PC-9 (cell line): ENCODE measurements around the gene LHFPL2. TPM values are rescaled to one million over a fixed set of nuclear protein-coding genes. Genes with fewer than 3 reads are reported as not detected.
A peak's percentile ranks its signal among the peaks of the same experiment; 100 is the strongest.

ENCODE experiments used
- BruUV-seq: library from RNA; stranded (reverse); fragments of 400-500 nt; replicated peaks from 2 replicates; lab custom pipeline; 2021; lab: Mats Ljungman, UMichigan
- CTCF ChIA-PET: fragments of 300-600 bp; sonication (Branson Sonifier 250); formaldehyde crosslinking; loops from one replicate; lab custom pipeline; 2022; ENCODE audit warnings: antibody characterized with exemption; lab: Charles Lee
- POLR2A ChIA-PET: fragments of 300-600 bp; sonication (Branson Sonifier 250); formaldehyde crosslinking; loops from one replicate; lab custom pipeline; 2022; ENCODE audit warnings: antibody characterized with exemption; ENCODE audit not compliant: unreplicated experiment; lab: Charles Lee
- DNase-seq, 2 experiments: peaks; one replicate each; pipeline versions ENCODE4 v3.0.0 to v3.0.0-alpha.2; 2015 to 2022; ENCODE audit warnings: mixed read lengths in 1 of 2
- H2AFZ ChIP-seq: fragments of 200-600 bp; sonication (generic); 2 replicates; pipeline ENCODE4 v1.8.1; 2017; ENCODE audit warnings: antibody characterized with exemption
- H3F3A ChIP-seq: fragments of 200-600 bp; sonication (generic); 2 replicates; pipeline ENCODE4 v1.8.1; 2017; ENCODE audit warnings: antibody characterized with exemption, mild to moderate bottlenecking, low read depth; ENCODE audit not compliant: insufficient read depth
- H3K27ac ChIP-seq: fragments of 200-600 bp; sonication (generic); 2 replicates; pipeline ENCODE4 v1.6.1; 2016; ENCODE audit warnings: mixed run types
- H3K27me3 ChIP-seq: fragments of 200-600 bp; sonication (generic); 2 replicates; pipeline ENCODE4 v1.6.1; 2016; ENCODE audit warnings: low read depth, mixed run types; ENCODE audit not compliant: insufficient read depth
- H3K36me3 ChIP-seq: fragments of 200-600 bp; sonication (generic); 2 replicates; pipeline ENCODE4 v1.6.1; 2016; ENCODE audit warnings: low read depth, mixed run types
- H3K4me1 ChIP-seq: fragments of 200-600 bp; sonication (generic); replicated peaks from 2 replicates; pipeline ENCODE4 v1.6.1; 2016; ENCODE audit warnings: mixed run types; ENCODE audit not compliant: insufficient read depth
- H3K4me2 ChIP-seq: fragments of 200-600 bp; sonication (generic); 2 replicates; pipeline ENCODE4 v1.6.1; 2017; ENCODE audit warnings: mixed run types
- H3K4me3 ChIP-seq: fragments of 200-600 bp; sonication (generic); 2 replicates; pipeline ENCODE4 v1.6.1; 2016; ENCODE audit warnings: mixed run types
- H3K79me2 ChIP-seq: fragments of 200-600 bp; sonication (generic); 2 replicates; pipeline ENCODE4 v1.6.1; 2017; ENCODE audit warnings: low read depth, mixed run types
- H3K9me2 ChIP-seq: fragments of 200-600 bp; sonication (generic); 2 replicates; pipeline ENCODE4 v1.8.1; 2017; ENCODE audit warnings: mild to moderate bottlenecking; ENCODE audit not compliant: insufficient read depth
- H3K9me3 ChIP-seq: fragments of 200-600 bp; sonication (generic); 2 replicates; pipeline ENCODE4 v1.8.1; 2016; ENCODE audit warnings: low read depth; ENCODE audit not compliant: insufficient read depth
- H4K20me1 ChIP-seq: fragments of 200-600 bp; sonication (generic); 2 replicates; pipeline ENCODE4 v1.8.1; 2017; ENCODE audit not compliant: insufficient read depth
- CTCF ChIP-seq: fragments of 200-600 bp; sonication (generic); conservative IDR thresholded peaks from 2 replicates; pipeline ENCODE4 v1.6.1; 2017; ENCODE audit warnings: mixed run types, antibody characterized with exemption, mild to moderate bottlenecking, moderate library complexity
- EZH2 ChIP-seq: fragments of 200-600 bp; sonication (generic); IDR thresholded peaks from 2 replicates; pipeline ENCODE4 v1.8.0; 2017; ENCODE audit warnings: antibody characterized with exemption, low read depth
- intact Hi-C: fragments of 100-400 bp; cut with micrococcal nuclease; formaldehyde crosslinking; loops from one replicate; pipeline ENCODE4 v1.10.0; 2022; ENCODE audit not compliant: unreplicated experiment
- total RNA-seq: library from RNA; stranded (reverse); gene quantifications from 2 replicates; pipeline ENCODE4 v1.2.3, GENCODE V29; 2021

Gene LHFPL2
- total RNA-seq, 1 experiment from 2014 or later: 10.1 TPM

GRCh38 chr5:78492224-78492623 lies 156.3 kb downstream of the LHFPL2 start:
- H3F3A ChIP-seq: peaks cover 27% of the 10 kb centered on the region
- no peak overlapping the region for H2AFZ ChIP-seq
- intact Hi-C loops: loop anchor here (5.0 kb wide), 1 partner anchor 40 kb away; no protein-coding TSS in a partner anchor
- peak overlapping the region; percentile 75 for H3K27ac ChIP-seq
- H3K79me2 ChIP-seq: peaks cover 21% of the 10 kb centered on the region
- ChIA-PET POLR2A (no interaction called here), CTCF (no interaction called here)
- H3K4me3 ChIP-seq: no peak overlapping the region
- BruUV-seq: no TSS peak
- no peaks in the 10 kb centered on the region for H3K9me3 ChIP-seq
- no peak for DNase-seq
- H4K20me1 ChIP-seq: no peaks in the 10 kb centered on the region
- H3K9me2 ChIP-seq: no peaks in the 10 kb centered on the region
- no peaks in the 10 kb centered on the region for H3K27me3 ChIP-seq
- H3K36me3 ChIP-seq: 0 out of 2 replicates have a peak, but pooled peaks cover 19% of the 10 kb centered on the region
- TF ChIP-seq CTCF (no peak), EZH2 (no peak)
- no peak overlapping the region; the same call in 1 of the 2 replicates for H3K4me2 ChIP-seq
- peaks cover 36% of the 10 kb centered on the region for H3K4me1 ChIP-seq

GRCh38 chr5:78490709-78491485 lies 157.7 kb downstream of the LHFPL2 start:
- no TSS peak for BruUV-seq
- Histone ChIP-seq H3K4me1 (peaks cover 23% of the 10 kb centered on the region), H4K20me1 (no peaks in the 10 kb centered on the region), H3K27me3 (no peaks in the 10 kb centered on the region), H3K36me3 (0 out of 2 replicates have a peak, but pooled peaks cover 19% of the 10 kb centered on the region), H3K4me2 (peak overlapping the region; percentile 3; the same call in 1 of the 2 replicates), H2AFZ (no peak overlapping the region), H3F3A (peaks cover 21% of the 10 kb centered on the region), H3K9me2 (no peaks in the 10 kb centered on the region), H3K79me2 (peaks cover 18% of the 10 kb centered on the region), H3K9me3 (no peaks in the 10 kb centered on the region), H3K27ac (peak overlapping the region; percentile 75), H3K4me3 (no peak overlapping the region)
- ChIA-PET POLR2A (interaction anchor here (0.7 to 0.8 kb wide), 2 partner anchors 17 to 18 kb away, joined by 5 to 7 read pairs; no protein-coding TSS in a partner anchor), CTCF (no interaction called here)
- intact Hi-C loops: loop anchor here (5.0 kb wide), 1 partner anchor 41 kb away; no protein-coding TSS in a partner anchor
- TF ChIP-seq CTCF: no peak
- no peak for TF ChIP-seq EZH2
- DNase-seq: peak in 1 of 2 experiments; percentile 86

GRCh38 chr5:78487846-78488245 lies 160.7 kb downstream of the LHFPL2 start:
- no peaks in the 10 kb centered on the region for H3K9me3 ChIP-seq
- H3K79me2 ChIP-seq: 0 out of 2 replicates have a peak, but pooled peaks cover 3% of the 10 kb centered on the region
- peaks cover 20% of the 10 kb centered on the region for H3K4me1 ChIP-seq
- peaks cover 21% of the 10 kb centered on the region for H3F3A ChIP-seq
- no peak overlapping the region for H2AFZ ChIP-seq
- no peaks in the 10 kb centered on the region for H3K9me2 ChIP-seq
- no peak overlapping the region for H3K4me2 ChIP-seq
- no TSS peak for BruUV-seq
- no peaks in the 10 kb centered on the region for H3K27me3 ChIP-seq
- H3K36me3 ChIP-seq: 0 out of 2 replicates have a peak, but pooled peaks cover 19% of the 10 kb centered on the region
- ChIA-PET CTCF (no interaction called here), POLR2A (no interaction called here)
- no peak overlapping the region for H3K4me3 ChIP-seq
- H4K20me1 ChIP-seq: no peaks in the 10 kb centered on the region
- DNase-seq: no peak
- intact Hi-C loops: no loop called here
- TF ChIP-seq EZH2 (no peak), CTCF (no peak)
- H3K27ac ChIP-seq: no peak overlapping the region; the same call in 1 of the 2 replicates
